RWPE1 (cell line): ENCODE measurements around the gene CHST11.

Experiments used
- CTCF ChIA-PET: fragments of 350-600 bp; sonication (Branson Sonifier 250); formaldehyde crosslinking; extraction: SDS; loops from one replicate; lab custom pipeline; 2021; lab: Yijun Ruan, JAX
- POLR2A ChIA-PET: fragments of 400-600 bp; formaldehyde crosslinking; extraction: SDS; loops from one replicate; lab custom pipeline; 2020; ENCODE audit warnings: antibody characterized with exemption; ENCODE audit not compliant: low non-redundant PET; lab: Yijun Ruan, JAX
- DNase-seq: peaks from one replicate; pipeline ENCODE4 v3.0.0; 2012; ENCODE audit warnings: low spot score
- H3K27ac ChIP-seq: fragments of 450-650 bp; 2 replicates; pipeline ENCODE4 v1.5.1; 2017
- TF ChIP-seq, protein P1 (sequence below): fragments of 450-650 bp; conservative IDR thresholded peaks from 2 replicates; pipeline ENCODE4 v1.5.1; 2017; ENCODE audit warnings: low read depth, mild to moderate bottlenecking

CHST11 gene

DNA sequence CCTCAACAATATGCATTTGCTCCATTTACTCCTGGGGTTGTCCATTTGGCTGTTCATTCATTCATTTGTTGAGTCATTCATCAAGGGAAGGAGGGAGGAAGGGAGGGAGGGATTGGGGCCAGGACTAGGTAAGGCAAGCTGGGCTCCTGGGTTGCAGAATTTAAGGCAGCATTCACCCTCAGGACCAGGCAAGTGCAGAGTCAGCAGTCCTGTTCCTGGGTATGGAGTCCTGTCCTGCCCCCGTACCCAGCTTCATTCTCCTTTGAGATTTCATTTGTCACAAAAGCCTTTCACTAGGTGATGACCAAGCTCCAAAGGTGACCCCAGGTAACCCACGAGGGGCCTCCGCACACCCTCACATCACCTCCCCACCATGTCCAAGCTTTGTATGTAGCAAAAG is 178.1 kb downstream of the CHST11 start:
- POLR2A ChIA-PET: no interaction called here
- no peak for DNase-seq
- TF ChIP-seq, protein P1, sequence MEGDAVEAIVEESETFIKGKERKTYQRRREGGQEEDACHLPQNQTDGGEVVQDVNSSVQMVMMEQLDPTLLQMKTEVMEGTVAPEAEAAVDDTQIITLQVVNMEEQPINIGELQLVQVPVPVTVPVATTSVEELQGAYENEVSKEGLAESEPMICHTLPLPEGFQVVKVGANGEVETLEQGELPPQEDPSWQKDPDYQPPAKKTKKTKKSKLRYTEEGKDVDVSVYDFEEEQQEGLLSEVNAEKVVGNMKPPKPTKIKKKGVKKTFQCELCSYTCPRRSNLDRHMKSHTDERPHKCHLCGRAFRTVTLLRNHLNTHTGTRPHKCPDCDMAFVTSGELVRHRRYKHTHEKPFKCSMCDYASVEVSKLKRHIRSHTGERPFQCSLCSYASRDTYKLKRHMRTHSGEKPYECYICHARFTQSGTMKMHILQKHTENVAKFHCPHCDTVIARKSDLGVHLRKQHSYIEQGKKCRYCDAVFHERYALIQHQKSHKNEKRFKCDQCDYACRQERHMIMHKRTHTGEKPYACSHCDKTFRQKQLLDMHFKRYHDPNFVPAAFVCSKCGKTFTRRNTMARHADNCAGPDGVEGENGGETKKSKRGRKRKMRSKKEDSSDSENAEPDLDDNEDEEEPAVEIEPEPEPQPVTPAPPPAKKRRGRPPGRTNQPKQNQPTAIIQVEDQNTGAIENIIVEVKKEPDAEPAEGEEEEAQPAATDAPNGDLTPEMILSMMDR: no peak
- CTCF ChIA-PET: no interaction called here
- no peak overlapping the region for H3K27ac ChIP-seq

DNA sequence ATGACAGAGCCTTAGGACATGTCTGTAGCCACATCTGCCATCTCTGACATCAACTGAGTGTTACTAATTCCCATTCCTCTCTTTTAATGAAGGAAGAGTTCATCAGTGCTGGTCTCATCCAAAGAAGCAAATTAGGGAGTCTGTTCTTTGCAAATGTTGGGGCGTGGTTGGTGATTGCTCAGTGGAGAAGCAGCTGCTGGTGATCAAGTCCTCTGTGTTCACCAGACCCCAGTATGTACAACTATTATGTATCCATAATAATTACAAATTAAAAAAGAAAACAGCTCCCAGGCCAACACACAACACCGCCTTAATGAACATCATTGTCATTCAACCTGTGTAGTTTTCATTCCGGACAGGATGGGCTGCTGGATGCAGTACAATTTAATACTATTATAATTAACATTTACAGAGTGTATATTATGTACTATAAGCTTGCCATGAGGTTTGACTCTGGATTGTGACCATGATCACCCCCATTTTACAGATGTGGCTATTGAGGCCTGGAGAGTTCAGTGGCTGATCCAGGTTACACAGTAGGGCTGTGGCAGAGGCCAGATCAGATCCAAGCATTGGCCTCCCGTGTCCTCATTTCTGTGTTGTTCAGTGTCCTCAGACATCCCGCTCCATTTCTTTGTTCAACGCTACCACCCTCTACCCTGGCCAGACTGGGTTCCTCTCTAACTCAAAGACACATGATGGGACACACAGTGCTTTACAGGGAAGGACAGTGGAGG is 179.0 kb downstream of the CHST11 start:
- TF ChIP-seq, protein P1: no peak
- no peak for DNase-seq
- ChIA-PET CTCF (no interaction called here), POLR2A (no interaction called here)
- no peak overlapping the region for H3K27ac ChIP-seq

DNA sequence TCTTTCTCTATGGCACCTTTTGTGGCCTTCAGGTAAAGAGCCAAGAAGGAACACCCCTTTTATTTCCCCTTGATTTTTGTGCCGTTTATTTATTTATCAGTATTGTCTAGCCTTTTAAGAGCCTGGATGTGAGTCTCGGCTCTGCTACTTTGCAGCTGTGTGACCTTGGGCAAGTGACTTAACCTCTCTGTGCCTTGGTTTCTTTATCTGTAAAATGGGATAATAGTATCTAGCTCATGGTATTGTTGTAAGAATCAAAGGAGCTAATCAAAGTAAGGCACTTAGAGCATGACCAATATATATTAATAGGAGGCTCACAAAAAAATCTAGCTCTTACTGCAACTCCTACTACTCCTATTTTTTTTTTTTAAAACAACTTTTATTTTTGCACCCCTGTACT is 179.7 kb downstream of the CHST11 start:
- POLR2A ChIA-PET: no interaction called here
- CTCF ChIA-PET: no interaction called here
- DNase-seq: no peak
- TF ChIP-seq, protein P1: no peak
- no peak overlapping the region for H3K27ac ChIP-seq

DNA sequence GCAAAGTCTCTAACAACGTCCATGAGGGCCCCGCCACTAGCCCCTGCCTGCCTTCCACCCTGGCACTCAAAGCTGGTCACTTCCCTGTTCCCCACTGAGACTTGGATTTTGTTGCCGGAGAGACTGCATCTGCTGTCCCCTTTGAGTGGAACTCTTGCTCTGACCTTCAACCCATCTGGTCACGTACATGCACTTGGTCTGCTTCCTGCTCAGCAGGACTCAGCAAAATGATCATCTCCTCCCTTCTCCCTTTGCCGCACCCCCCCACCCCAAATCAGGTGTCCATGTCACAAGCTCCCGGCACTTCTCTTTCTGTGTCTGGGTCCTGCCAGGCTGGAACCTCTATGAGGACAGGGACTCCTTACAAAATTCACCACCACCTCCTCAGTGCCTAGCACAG is 180.9 kb downstream of the CHST11 start:
- ChIA-PET CTCF (interaction anchor here (0.8 kb wide), 1 partner anchor 15 kb away, joined by 3 read pairs; no protein-coding TSS in a partner anchor), POLR2A (no interaction called here)
- no peak overlapping the region for H3K27ac ChIP-seq
- TF ChIP-seq, protein P1: no peak
- no peak for DNase-seq

DNA sequence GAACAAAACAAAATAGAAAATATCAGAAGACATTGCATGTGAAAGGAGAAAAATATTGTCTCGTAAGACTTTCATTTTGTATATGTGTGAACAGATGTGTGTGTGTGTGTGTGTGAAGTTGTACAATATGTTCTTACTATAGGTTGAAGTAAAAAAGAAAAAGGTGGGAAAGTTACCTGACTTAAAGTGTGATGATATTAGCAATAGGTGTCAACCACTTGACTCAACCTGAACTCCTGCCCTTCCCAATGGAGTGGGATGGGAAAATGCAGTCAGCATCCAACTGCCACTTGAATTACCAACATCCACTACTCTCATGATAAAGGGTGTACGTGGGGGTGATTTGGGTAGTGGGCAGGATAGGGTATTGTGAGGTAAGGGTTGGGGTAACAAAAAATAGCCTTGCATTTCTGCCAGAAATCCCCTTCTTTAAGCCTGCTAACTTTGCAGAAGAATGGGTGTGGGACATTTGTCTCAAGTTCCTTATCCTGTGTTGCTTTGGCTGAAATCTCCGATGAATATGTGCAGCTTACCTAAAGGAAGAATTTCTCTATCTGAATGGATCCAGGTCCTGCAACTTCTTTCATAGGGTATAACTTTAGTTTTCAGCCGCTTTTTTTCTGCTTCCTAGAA is 181.6 kb downstream of the CHST11 start:
- DNase-seq: no peak
- ChIA-PET POLR2A (no interaction called here), CTCF (no interaction called here)

DNA sequence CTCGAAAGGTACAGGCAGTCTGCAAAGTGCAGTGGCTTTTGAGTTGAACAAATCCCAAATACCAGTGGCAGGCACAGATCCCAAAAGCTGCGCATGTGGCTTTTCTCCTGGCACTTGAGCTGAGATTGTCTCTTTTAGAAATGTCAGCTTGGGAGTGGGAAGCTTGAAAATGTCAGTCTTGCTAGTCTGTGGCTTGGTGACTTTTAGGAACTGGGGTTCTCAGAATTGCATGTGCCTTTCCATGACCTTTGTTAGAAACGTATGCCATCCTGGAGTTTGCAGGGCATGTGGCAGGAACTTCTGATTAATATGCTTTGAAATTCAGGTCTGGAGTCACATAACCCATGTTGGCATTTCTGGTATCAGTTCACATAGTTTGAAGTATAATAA is 182.1 kb downstream of the CHST11 start:
- CTCF ChIA-PET: no interaction called here
- no peak for DNase-seq
- POLR2A ChIA-PET: no interaction called here
- no peak overlapping the region for H3K27ac ChIP-seq
- TF ChIP-seq, protein P1: no peak

More for the DNA sequence above, 181.6 kb downstream of the CHST11 start:
- TF ChIP-seq, protein P1: no peak
- H3K27ac ChIP-seq: no peak overlapping the region
